Measurements from ENCODE around the gene XPO1.

The XPO1 gene

DNA sequence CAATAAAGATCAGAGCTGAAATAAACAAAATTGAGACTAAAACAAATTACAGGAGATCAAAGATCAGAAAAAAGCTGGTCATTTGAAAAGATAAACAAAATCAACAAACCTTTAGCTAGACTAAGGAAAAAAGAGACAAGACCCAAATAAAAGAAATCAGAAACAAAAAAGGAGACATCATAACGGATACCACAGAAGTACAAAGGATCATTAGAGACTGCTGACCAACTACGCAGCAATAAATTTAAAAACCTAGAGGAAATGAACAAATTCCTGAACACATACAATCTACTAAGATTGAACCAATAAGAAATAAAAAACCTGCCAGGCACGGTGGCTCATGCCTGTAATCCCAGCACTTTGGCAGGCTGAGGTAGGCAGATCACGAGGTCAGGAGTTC lies 101.0 kb downstream of the XPO1 start:
- TF ChIP-seq TEAD4 (IDR thresholded peaks at IDR 0.05): no peak
- no peak for TF ChIP-seq EP300 (IDR thresholded peaks at IDR 0.05; ENCODE audit: borderline replicate concordance)
- no peak for TF ChIP-seq TAF1 (IDR thresholded peaks at IDR 0.05; ENCODE audit: low read depth)
- TF ChIP-seq CEBPB (IDR thresholded peaks at IDR 0.05): no peak
- TF ChIP-seq, protein P1, sequence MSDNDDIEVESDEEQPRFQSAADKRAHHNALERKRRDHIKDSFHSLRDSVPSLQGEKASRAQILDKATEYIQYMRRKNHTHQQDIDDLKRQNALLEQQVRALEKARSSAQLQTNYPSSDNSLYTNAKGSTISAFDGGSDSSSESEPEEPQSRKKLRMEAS (IDR thresholded peaks at IDR 0.05): no peak
- TF ChIP-seq EGR1 (IDR thresholded peaks at IDR 0.05): no peak

DNA sequence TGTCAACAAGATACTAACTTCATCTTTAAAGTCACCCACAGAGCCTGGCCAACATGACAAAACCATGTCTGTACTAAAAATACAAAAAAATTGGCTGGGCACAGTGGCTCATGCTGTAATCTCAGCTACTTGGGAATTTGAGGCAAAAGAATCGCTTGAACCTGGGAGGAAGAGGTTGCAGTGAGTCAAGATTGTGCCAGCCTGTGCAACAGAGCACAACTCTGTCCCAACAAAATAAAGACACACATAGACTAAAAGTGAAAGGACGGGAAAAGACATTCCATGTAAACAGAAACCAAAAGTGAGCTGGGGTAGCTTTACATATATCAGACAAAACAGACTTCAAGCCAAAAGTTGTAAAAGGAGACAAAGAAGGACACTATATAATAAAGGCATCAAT lies 102.1 kb downstream of the XPO1 start:
- TF ChIP-seq, protein P2, sequence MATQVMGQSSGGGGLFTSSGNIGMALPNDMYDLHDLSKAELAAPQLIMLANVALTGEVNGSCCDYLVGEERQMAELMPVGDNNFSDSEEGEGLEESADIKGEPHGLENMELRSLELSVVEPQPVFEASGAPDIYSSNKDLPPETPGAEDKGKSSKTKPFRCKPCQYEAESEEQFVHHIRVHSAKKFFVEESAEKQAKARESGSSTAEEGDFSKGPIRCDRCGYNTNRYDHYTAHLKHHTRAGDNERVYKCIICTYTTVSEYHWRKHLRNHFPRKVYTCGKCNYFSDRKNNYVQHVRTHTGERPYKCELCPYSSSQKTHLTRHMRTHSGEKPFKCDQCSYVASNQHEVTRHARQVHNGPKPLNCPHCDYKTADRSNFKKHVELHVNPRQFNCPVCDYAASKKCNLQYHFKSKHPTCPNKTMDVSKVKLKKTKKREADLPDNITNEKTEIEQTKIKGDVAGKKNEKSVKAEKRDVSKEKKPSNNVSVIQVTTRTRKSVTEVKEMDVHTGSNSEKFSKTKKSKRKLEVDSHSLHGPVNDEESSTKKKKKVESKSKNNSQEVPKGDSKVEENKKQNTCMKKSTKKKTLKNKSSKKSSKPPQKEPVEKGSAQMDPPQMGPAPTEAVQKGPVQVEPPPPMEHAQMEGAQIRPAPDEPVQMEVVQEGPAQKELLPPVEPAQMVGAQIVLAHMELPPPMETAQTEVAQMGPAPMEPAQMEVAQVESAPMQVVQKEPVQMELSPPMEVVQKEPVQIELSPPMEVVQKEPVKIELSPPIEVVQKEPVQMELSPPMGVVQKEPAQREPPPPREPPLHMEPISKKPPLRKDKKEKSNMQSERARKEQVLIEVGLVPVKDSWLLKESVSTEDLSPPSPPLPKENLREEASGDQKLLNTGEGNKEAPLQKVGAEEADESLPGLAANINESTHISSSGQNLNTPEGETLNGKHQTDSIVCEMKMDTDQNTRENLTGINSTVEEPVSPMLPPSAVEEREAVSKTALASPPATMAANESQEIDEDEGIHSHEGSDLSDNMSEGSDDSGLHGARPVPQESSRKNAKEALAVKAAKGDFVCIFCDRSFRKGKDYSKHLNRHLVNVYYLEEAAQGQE (IDR thresholded peaks at IDR 0.05; ENCODE audit: low read depth): no peak
- TF ChIP-seq FOXM1 (IDR thresholded peaks at IDR 0.05; ENCODE audit: borderline replicate concordance, low read depth) (no peak), TEAD4 (IDR thresholded peaks at IDR 0.05) (no peak), RAD21 (IDR thresholded peaks at IDR 0.05; ENCODE audit: low read depth) (no peak)

DNA sequence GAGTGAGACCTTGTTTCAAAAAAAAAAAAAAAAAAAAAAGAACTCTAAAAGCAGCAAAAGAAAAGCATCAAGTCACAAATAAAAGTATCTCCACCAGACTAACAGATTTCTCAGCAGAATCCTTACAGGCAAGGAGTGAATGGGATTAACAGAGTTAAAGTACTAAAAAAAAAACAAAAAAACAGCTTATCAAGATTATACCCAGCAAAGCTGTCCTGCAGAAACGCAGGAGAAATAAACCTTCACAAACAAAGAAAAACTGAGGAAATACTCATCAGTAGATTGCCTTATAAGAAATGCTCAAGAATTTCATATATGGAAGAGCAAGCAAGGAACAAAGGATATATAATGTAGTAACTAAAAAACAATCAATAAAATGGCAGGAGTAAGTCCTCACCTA lies 102.9 kb downstream of the XPO1 start:
- TF ChIP-seq CREB1 (IDR thresholded peaks at IDR 0.05; ENCODE audit: low read depth) (no peak), TAF1 (IDR thresholded peaks at IDR 0.05; ENCODE audit: low read depth) (no peak), ZBTB7A (IDR thresholded peaks at IDR 0.05; ENCODE audit: low read depth) (no peak), FOXM1 (IDR thresholded peaks at IDR 0.05; ENCODE audit: borderline replicate concordance, low read depth) (no peak), CEBPB (IDR thresholded peaks at IDR 0.05) (no peak), EGR1 (IDR thresholded peaks at IDR 0.05) (no peak), TEAD4 (IDR thresholded peaks at IDR 0.05) (no peak), NFIC (IDR thresholded peaks at IDR 0.05) (no peak), TCF12 (IDR thresholded peaks at IDR 0.05; ENCODE audit: low read depth) (no peak), YY1 (IDR thresholded peaks at IDR 0.05; ENCODE audit: low read depth) (no peak), EP300 (IDR thresholded peaks at IDR 0.05; ENCODE audit: borderline replicate concordance) (no peak), RAD21 (IDR thresholded peaks at IDR 0.05; ENCODE audit: low read depth) (no peak)
- TF ChIP-seq, protein P2 (IDR thresholded peaks at IDR 0.05; ENCODE audit: low read depth): no peak
- TF ChIP-seq, protein P3, sequence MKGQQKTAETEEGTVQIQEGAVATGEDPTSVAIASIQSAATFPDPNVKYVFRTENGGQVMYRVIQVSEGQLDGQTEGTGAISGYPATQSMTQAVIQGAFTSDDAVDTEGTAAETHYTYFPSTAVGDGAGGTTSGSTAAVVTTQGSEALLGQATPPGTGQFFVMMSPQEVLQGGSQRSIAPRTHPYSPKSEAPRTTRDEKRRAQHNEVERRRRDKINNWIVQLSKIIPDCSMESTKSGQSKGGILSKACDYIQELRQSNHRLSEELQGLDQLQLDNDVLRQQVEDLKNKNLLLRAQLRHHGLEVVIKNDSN (IDR thresholded peaks at IDR 0.05): no peak
- TF ChIP-seq, protein P1 (IDR thresholded peaks at IDR 0.05): no peak

DNA sequence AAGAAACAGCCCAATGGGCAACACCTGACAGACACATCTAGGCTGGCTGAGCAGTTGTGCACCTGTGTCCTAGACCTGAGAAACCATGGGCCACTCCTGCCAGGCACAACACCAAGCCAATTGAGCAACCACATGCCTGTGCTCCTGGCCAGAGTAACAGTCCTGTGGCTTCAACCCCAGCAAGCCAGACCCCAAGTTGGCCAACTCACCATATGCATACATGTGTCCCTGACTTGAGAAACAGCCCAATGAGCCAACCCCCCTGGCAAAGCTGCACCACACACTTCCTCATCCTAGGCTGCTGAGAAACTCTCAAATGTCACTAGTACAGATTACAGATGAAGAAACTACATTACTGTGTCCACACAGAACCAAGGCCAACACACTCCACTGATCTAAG lies 103.8 kb downstream of the XPO1 start:
- TF ChIP-seq, protein P3 (IDR thresholded peaks at IDR 0.05): no peak
- TF ChIP-seq CEBPB (IDR thresholded peaks at IDR 0.05) (no peak), TEAD4 (IDR thresholded peaks at IDR 0.05) (no peak), EGR1 (IDR thresholded peaks at IDR 0.05) (no peak), EP300 (IDR thresholded peaks at IDR 0.05; ENCODE audit: borderline replicate concordance) (no peak), TAF1 (IDR thresholded peaks at IDR 0.05; ENCODE audit: low read depth) (no peak), CREB1 (IDR thresholded peaks at IDR 0.05; ENCODE audit: low read depth) (no peak), TCF12 (IDR thresholded peaks at IDR 0.05; ENCODE audit: low read depth) (no peak)

DNA sequence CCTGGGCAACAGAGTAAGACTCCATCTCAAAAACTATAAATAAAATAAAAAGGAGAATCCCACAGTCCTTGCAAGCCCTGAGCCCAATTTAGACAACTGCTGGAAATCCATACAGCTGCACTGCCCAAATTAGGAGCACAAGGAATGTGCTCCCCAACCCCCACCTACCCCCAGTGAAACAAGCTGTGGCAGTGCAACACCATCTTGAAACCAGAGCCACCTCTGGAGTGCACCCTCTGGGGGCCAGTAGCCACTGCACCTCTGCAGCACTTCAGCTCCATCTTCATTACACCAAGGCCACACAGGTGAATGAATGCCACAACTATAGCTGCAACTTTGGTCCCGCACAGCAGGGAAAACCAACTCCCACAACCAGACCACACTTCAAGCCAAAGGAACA lies 104.5 kb downstream of the XPO1 start:
- no peak for TF ChIP-seq NFIC (IDR thresholded peaks at IDR 0.05)
- TF ChIP-seq, protein P1 (IDR thresholded peaks at IDR 0.05): no peak
- no peak for TF ChIP-seq ZBTB7A (IDR thresholded peaks at IDR 0.05; ENCODE audit: low read depth)
- TF ChIP-seq EP300 (IDR thresholded peaks at IDR 0.05; ENCODE audit: borderline replicate concordance): no peak
- TF ChIP-seq TAF1 (IDR thresholded peaks at IDR 0.05; ENCODE audit: low read depth): no peak
- TF ChIP-seq RAD21 (IDR thresholded peaks at IDR 0.05; ENCODE audit: low read depth): no peak
- TF ChIP-seq TCF12 (IDR thresholded peaks at IDR 0.05; ENCODE audit: low read depth): no peak
- TF ChIP-seq TEAD4 (IDR thresholded peaks at IDR 0.05): no peak
- TF ChIP-seq, protein P3 (IDR thresholded peaks at IDR 0.05): no peak
- no peak for TF ChIP-seq CEBPB (IDR thresholded peaks at IDR 0.05)
- no peak for TF ChIP-seq YY1 (IDR thresholded peaks at IDR 0.05; ENCODE audit: low read depth)
- no peak for TF ChIP-seq FOXM1 (IDR thresholded peaks at IDR 0.05; ENCODE audit: borderline replicate concordance, low read depth)
- no peak for TF ChIP-seq EGR1 (IDR thresholded peaks at IDR 0.05)
- TF ChIP-seq, protein P2 (IDR thresholded peaks at IDR 0.05; ENCODE audit: low read depth): no peak

Data from Ishikawa (cell line).